SK-N-SH treated with all-trans-retinoic acid at 6 μM for 48 hours (cell line): ENCODE measurements around the gene KDM2B.

Experiments
- ATAC-seq: fragments of 200-7000 bp; cut with Tn5 transposase; 3 replicates; pipeline ENCODE4 v1.9.1; 2020; ENCODE audit warnings: mild to moderate bottlenecking, moderate library complexity
- ARNTL ChIP-seq: fragments of 450-650 bp; formaldehyde crosslinking; IDR thresholded peaks from 2 replicates; pipeline ENCODE4 v1.5.0; 2020; ENCODE audit warnings: low read depth, mild to moderate bottlenecking, moderate library complexity, borderline replicate concordance
- BACH2 ChIP-seq: fragments of 250-450 bp; sonication (Bioruptor Pico); IDR thresholded peaks from 2 replicates; pipeline ENCODE4 v1.9.0; 2021; ENCODE audit warnings: mild to moderate bottlenecking, borderline replicate concordance
- CREB5 ChIP-seq: fragments of 250-450 bp; sonication (Bioruptor Pico); IDR thresholded peaks from 2 replicates; pipeline ENCODE4 v1.5.1; 2020; ENCODE audit warnings: low read depth, mild to moderate bottlenecking, moderate library complexity
- CSDC2 ChIP-seq: fragments of 250-450 bp; sonication (Bioruptor Pico); IDR thresholded peaks from 2 replicates; pipeline ENCODE4 v1.5.0; 2020; ENCODE audit warnings: mild to moderate bottlenecking, moderate library complexity
- CSRNP3 ChIP-seq: fragments of 250-450 bp; sonication (Bioruptor Pico); IDR thresholded peaks from 2 replicates; pipeline ENCODE4 v1.5.1; 2021; ENCODE audit warnings: mild to moderate bottlenecking, moderate library complexity
- ESRRG ChIP-seq: fragments of 250-450 bp; sonication (Bioruptor Pico); IDR thresholded peaks from 2 replicates; pipeline ENCODE4 v1.6.1; 2021; ENCODE audit warnings: mild to moderate bottlenecking
- GLIS3 ChIP-seq: fragments of 250-450 bp; sonication (Bioruptor Pico); IDR thresholded peaks from 2 replicates; pipeline ENCODE4 v1.5.0; 2020; ENCODE audit warnings: mild to moderate bottlenecking, moderate library complexity
- ISL1 ChIP-seq: fragments of 250-450 bp; sonication (Bioruptor Pico); IDR thresholded peaks from 2 replicates; pipeline ENCODE4 v2.1.2; 2022; ENCODE audit warnings: mild to moderate bottlenecking, moderate library complexity
- OSR1 ChIP-seq: fragments of 250-450 bp; sonication (Bioruptor Pico); IDR thresholded peaks from 2 replicates; pipeline ENCODE4 v1.8.0; 2022; ENCODE audit warnings: moderate library complexity, mild to moderate bottlenecking, inconsistent platforms
- POU6F1 ChIP-seq: fragments of 250-450 bp; sonication (Bioruptor Pico); IDR thresholded peaks from 2 replicates; pipeline ENCODE4 v1.8.0; 2021; ENCODE audit warnings: low read depth, mild to moderate bottlenecking, moderate library complexity, borderline replicate concordance
- PPARA ChIP-seq: fragments of 250-450 bp; sonication (Bioruptor Pico); IDR thresholded peaks from 2 replicates; pipeline ENCODE4 v1.5.0; 2020; ENCODE audit warnings: mild to moderate bottlenecking, borderline replicate concordance
- RARB ChIP-seq: fragments of 250-450 bp; sonication (Bioruptor Pico); IDR thresholded peaks from 2 replicates; pipeline ENCODE4 v1.8.0; 2021; ENCODE audit warnings: mild to moderate bottlenecking, moderate library complexity
- SNAI2 ChIP-seq: fragments of 250-450 bp; sonication (Bioruptor Pico); IDR thresholded peaks from 2 replicates; pipeline ENCODE4 v1.5.0; 2020; ENCODE audit warnings: mild to moderate bottlenecking, moderate library complexity
- TCF4 ChIP-seq: fragments of 250-450 bp; sonication (Bioruptor Pico); IDR thresholded peaks from 2 replicates; pipeline ENCODE4 v1.8.0; 2021; ENCODE audit warnings: mild to moderate bottlenecking, moderate library complexity, borderline replicate concordance
- TOX ChIP-seq: fragments of 250-450 bp; sonication (Bioruptor Pico); IDR thresholded peaks from 2 replicates; pipeline ENCODE4 v1.8.0; 2021; ENCODE audit warnings: mild to moderate bottlenecking, moderate library complexity, borderline replicate concordance
- TSHZ2 ChIP-seq: fragments of 250-450 bp; sonication (Bioruptor Pico); IDR thresholded peaks from 2 replicates; pipeline ENCODE4 v1.5.0; 2020; ENCODE audit warnings: mild to moderate bottlenecking, moderate library complexity
- ZC3H10 ChIP-seq: fragments of 250-450 bp; sonication (Bioruptor Pico); IDR thresholded peaks from 2 replicates; pipeline ENCODE4 v1.5.1; 2021; ENCODE audit warnings: mild to moderate bottlenecking, moderate library complexity
- ZFP3 ChIP-seq: fragments of 250-450 bp; sonication (Bioruptor Pico); IDR thresholded peaks from 2 replicates; pipeline ENCODE4 v1.5.0; 2020; ENCODE audit warnings: mild to moderate bottlenecking, moderate library complexity
- ZFP30 ChIP-seq: fragments of 450-650 bp; formaldehyde crosslinking; IDR thresholded peaks from 2 replicates; pipeline ENCODE4 v1.5.0; 2022; ENCODE audit warnings: mild to moderate bottlenecking, moderate library complexity
- ZNF565 ChIP-seq: fragments of 450-650 bp; formaldehyde crosslinking; conservative IDR thresholded peaks from 2 replicates; pipeline ENCODE4 v1.5.0; 2020; ENCODE audit warnings: low read depth, mild to moderate bottlenecking, moderate library complexity
- ZNF70 ChIP-seq: fragments of 450-650 bp; formaldehyde crosslinking; IDR thresholded peaks from 2 replicates; pipeline ENCODE4 v1.5.0; 2020; ENCODE audit warnings: mild to moderate bottlenecking, moderate library complexity
- ZNF8 ChIP-seq: fragments of 450-650 bp; formaldehyde crosslinking; IDR thresholded peaks from 2 replicates; pipeline ENCODE4 v1.5.0; 2020; ENCODE audit warnings: mild to moderate bottlenecking, moderate library complexity

The KDM2B gene

GRCh38 chr12:121443193-121443870 lies 137.5 kb downstream of the KDM2B start:
- ATAC-seq, result peak; percentile 98
- no peak for TF ChIP-seq TSHZ2 (CRISPR knock-in tag)
- no peak for TF ChIP-seq OSR1 (CRISPR knock-in tag)
- TF ChIP-seq ZNF565 (CRISPR knock-in tag), result no peak
- no peak for TF ChIP-seq CSRNP3
- TF ChIP-seq GLIS3 (CRISPR knock-in tag), result no peak
- no peak for TF ChIP-seq ZC3H10
- TF ChIP-seq ZFP3 (CRISPR knock-in tag), result no peak
- no peak for TF ChIP-seq CSDC2 (CRISPR knock-in tag)
- no peak for TF ChIP-seq CREB5 (CRISPR knock-in tag)
- no peak for TF ChIP-seq SNAI2 (CRISPR knock-in tag)
- TF ChIP-seq RARB, result no peak
- no peak for TF ChIP-seq TCF4 (CRISPR knock-in tag)
- TF ChIP-seq PPARA, result no peak
- TF ChIP-seq ESRRG, result no peak
- TF ChIP-seq ISL1, result no peak
- TF ChIP-seq ARNTL (CRISPR knock-in tag), result no peak
- no peak for TF ChIP-seq POU6F1 (CRISPR knock-in tag)
- TF ChIP-seq BACH2, result no peak
- TF ChIP-seq TOX (CRISPR knock-in tag), result no peak

GRCh38 chr12:121442028-121442948 lies 138.5 kb downstream of the KDM2B start:
- no peak for ATAC-seq
- TF ChIP-seq GLIS3 (CRISPR knock-in tag) (no peak), SNAI2 (CRISPR knock-in tag) (no peak), CSDC2 (CRISPR knock-in tag) (no peak), BACH2 (no peak), ZNF565 (CRISPR knock-in tag) (no peak), CREB5 (CRISPR knock-in tag) (no peak), ISL1 (no peak), TSHZ2 (CRISPR knock-in tag) (no peak), TCF4 (CRISPR knock-in tag) (no peak), ARNTL (CRISPR knock-in tag) (no peak), ZNF8 (CRISPR knock-in tag) (no peak), CSRNP3 (no peak), TOX (CRISPR knock-in tag) (no peak), ZNF70 (no peak), OSR1 (CRISPR knock-in tag) (no peak), RARB (no peak), ZFP30 (CRISPR knock-in tag) (no peak), ZC3H10 (no peak)
- TF ChIP-seq, all 23 proteins: peak for 0
